Esophagus (tissue), 2 donors: Measurements from ENCODE around the gene RGS7BP. TPM values are rescaled to one million over a fixed set of nuclear protein-coding genes. Genes with fewer than 3 reads are reported as not detected.

Experiments
- H3K27ac ChIP-seq, 2 donors: one replicate each; pipeline ENCODE4 v1.5.1; 2013; ENCODE audit warnings: low read depth in 2 of 2, mild to moderate bottlenecking in 2 of 2, inconsistent platforms in 1 of 2, low read length in 1 of 2, moderate library complexity in 1 of 2
- H3K27me3 ChIP-seq, 2 donors: one replicate each; pipeline ENCODE4 v1.6.1; 2013; ENCODE audit warnings: low read length in 2 of 2, control low read depth in 1 of 2, mild to moderate bottlenecking in 1 of 2; ENCODE audit not compliant: insufficient read depth in 2 of 2, control insufficient read depth in 1 of 2
- H3K36me3 ChIP-seq, 2 donors: one replicate each; pipeline ENCODE4 v1.6.1; 2013; ENCODE audit warnings: low read length in 1 of 2; ENCODE audit not compliant: control insufficient read depth in 2 of 2, insufficient read depth in 2 of 2
- H3K4me1 ChIP-seq, 2 donors: one replicate each; pipeline ENCODE4 v1.6.1; 2013; ENCODE audit warnings: low read length in 1 of 2; ENCODE audit not compliant: control insufficient read depth in 2 of 2, insufficient read depth in 2 of 2
- H3K4me3 ChIP-seq, 2 donors: one replicate each; pipeline ENCODE4 v1.5.1; 2013; ENCODE audit warnings: low read length in 2 of 2, mild to moderate bottlenecking in 2 of 2, low read depth in 1 of 2, moderate library complexity in 1 of 2
- H3K9me3 ChIP-seq, 2 donors: one replicate each; pipeline ENCODE4 v1.6.1; 2013; ENCODE audit warnings: mild to moderate bottlenecking in 2 of 2, low read depth in 1 of 2, low read length in 1 of 2, moderate library complexity in 1 of 2; ENCODE audit not compliant: control insufficient read depth in 2 of 2, insufficient read depth in 1 of 2
- WGBS, 2 donors: extraction: QIAGEN DNeasy Blood & Tissue Kit; methylation state at CpG; one replicate each; pipeline ENCODE4 v1.1.7; 2013; 5-methylcytosine and 5-hydroxymethylcytosine counted together
- polyA plus RNA-seq, 2 donors: library from polyadenylated mRNA; stranded (reverse); fragments of 200-250 nt; gene quantifications; one replicate each; pipeline ENCODE4 v1.2.3, GENCODE V29; 2013
- donor health status: healthy with polysubstance abuse.
- donor health status: Bipolar disorder and iron deficiency.

RGS7BP gene
- under 1 TPM; 0.02 to 0.12 TPM for polyA plus RNA-seq

DNA sequence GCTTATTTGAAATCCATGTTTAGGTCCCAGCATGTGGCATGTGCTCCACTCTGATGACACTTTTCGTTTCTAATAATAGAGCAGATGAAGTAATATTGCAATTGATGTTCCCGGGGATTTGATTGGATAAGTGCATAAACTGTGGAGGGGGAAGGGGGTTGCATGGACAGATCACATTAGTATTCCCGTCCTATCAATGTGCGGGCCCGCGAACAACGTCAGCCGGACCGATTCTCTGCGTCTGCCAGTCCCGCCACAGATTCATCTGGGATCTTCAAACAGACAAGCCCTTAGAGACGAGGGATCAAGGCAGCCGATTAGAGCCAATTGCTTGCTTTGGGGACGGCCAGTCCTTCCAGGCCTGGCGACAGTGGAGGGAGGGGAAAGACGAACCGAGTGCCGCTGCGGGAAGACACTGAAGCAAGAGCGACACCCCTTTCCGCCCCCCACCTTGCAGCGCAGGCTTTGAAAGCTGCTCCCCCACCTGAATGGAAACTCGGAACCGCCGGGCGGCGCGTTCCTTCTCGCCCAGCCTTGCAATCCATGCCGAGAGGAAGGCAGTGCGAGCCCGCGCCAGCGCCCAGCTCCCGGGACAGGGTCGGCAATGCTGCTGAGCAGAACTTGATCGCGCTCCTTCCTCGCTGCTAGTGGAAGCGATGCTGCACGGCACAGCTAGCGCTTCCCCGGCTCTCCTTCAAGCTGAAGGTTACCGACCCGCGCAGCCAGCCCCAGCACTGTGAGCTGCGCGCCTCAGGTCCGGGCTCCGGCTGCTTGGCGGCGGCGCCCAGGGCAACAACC, at the start of gene RGS7BP:
RGS7BP (plus strand) TSS at position 247 of the 798 bp plus-strand sequence. CDS start 610 bp downstream, outside the sequence.
- H3K4me3 ChIP-seq: peak within 1 kb of the TSS; percentile 49 to 56

DNA sequence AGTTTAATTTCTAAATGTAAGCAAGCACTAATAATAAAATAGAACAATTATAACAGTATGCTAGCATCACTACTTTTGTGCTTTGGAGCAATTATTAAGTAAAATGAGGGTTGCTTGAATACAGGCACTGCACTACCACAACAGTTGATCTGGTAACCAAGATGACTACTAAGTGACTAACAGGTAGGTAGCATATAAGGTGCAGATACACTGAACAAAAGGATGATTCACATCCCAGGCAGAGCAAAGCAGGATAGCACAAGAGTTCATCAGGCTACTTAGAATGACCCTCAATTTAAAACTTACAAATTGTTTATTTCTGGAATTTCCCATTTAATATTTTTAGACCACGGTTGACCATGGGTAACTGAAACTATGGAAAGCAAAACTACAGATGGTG, 48.0 kb upstream of the RGS7BP start:
- 63 to 74% methylated on average over 1 of the region's 1 CpG for WGBS, 2 donors
- H3K27me3 ChIP-seq: no peaks in the 10 kb centered on the region
- no peaks in the 10 kb centered on the region for H3K4me1 ChIP-seq
- no peaks in the 10 kb centered on the region for H3K9me3 ChIP-seq
- no peak overlapping the region for H3K4me3 ChIP-seq
- no peaks in the 10 kb centered on the region for H3K36me3 ChIP-seq
- no peak overlapping the region for H3K27ac ChIP-seq

More for the DNA sequence above, at the start of gene RGS7BP:
- Histone ChIP-seq H3K27me3 (peaks cover 0 to 4% of the 10 kb centered on the region in 2 donors), H3K4me1 (peaks cover 3 to 10% of the 10 kb centered on the region in 2 donors), H3K36me3 (no peaks in the 10 kb centered on the region), H3K9me3 (no peaks in the 10 kb centered on the region), H3K27ac (peak within 1 kb of the TSS; percentile 43 to 45)
- 2 to 3% methylated on average over 48 to 53 of the region's 53 CpGs for WGBS, 2 donors

DNA sequence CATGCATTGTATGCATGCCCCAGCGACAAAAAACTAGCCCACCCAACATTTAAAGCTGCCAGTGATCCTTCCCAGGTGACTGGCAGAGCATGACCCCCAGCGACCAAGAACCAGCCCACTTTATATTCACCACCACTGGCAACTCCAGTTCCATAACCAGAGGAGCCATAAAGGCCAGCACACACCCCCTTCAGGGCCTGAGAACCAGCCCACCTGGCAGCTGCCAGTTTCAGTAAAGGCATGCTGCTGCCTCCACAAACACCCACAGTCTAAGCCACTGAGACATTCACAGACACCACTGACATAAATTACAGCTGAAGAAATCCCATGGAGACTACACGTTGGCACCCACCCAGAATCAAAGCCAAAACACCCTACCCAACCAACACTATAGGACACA, 46.9 kb upstream of the RGS7BP start:
- no peaks in the 10 kb centered on the region for H3K36me3 ChIP-seq
- no peaks in the 10 kb centered on the region for H3K4me1 ChIP-seq
- H3K4me3 ChIP-seq: no peak overlapping the region
- no peaks in the 10 kb centered on the region for H3K9me3 ChIP-seq
- 68 to 70% methylated on average over 3 of the region's 3 CpGs for whole genome bisulfite sequencing, 2 donors
- H3K27ac ChIP-seq: no peak overlapping the region
- H3K27me3 ChIP-seq: no peaks in the 10 kb centered on the region

DNA sequence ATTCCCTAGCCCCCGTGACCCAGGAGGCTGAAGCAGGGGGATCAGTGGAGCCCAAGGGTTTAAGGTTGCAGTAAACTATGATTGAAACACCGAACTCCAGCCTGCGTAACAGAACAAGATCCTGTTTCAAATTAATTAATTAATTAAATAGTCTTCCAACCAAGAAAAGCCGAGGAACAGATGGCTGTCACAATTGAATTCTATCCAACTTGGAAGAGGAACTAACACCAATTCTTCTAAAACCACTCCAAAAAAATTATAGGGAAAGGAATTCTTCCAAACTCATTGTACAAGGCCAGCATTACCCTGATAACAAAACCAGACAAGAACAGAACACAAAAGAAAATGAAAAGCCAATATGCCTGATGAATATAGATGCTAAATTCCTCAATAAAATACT, 43.4 kb upstream of the RGS7BP start:
- 65 to 74% methylated on average over 4 of the region's 4 CpGs for WGBS, 2 donors
- Histone ChIP-seq H3K27me3 (no peaks in the 10 kb centered on the region), H3K4me3 (no peak overlapping the region), H3K36me3 (no peaks in the 10 kb centered on the region), H3K27ac (no peak overlapping the region), H3K9me3 (no peaks in the 10 kb centered on the region), H3K4me1 (no peaks in the 10 kb centered on the region)

DNA sequence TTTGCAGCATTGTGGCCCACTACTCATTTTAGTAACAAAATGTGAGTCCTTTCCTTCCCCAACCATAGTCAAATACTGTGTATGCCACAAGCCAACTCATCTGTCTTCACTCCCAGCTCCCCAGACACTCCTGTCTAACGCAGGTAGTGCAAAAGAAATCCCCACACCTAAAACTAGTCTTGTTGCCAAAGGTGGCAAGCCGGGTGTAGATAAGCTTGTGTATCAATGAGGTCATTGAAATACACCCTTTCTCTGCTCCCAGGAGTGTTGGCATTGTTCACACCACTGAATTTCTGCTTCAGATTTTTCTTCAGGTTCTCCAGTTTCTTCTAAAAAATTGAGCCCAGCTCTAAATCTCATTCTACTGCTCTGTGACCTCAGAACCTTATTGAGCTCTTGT, 19.7 kb upstream of the RGS7BP start:
- WGBS, 2 donors: 33 to 43% methylated on average over 2 of the region's 2 CpGs
- Histone ChIP-seq H3K27ac (no peak overlapping the region), H3K9me3 (peaks cover 0 to 6% of the 10 kb centered on the region in 2 donors), H3K36me3 (no peaks in the 10 kb centered on the region), H3K4me1 (no peaks in the 10 kb centered on the region), H3K4me3 (no peak overlapping the region), H3K27me3 (no peaks in the 10 kb centered on the region)

DNA sequence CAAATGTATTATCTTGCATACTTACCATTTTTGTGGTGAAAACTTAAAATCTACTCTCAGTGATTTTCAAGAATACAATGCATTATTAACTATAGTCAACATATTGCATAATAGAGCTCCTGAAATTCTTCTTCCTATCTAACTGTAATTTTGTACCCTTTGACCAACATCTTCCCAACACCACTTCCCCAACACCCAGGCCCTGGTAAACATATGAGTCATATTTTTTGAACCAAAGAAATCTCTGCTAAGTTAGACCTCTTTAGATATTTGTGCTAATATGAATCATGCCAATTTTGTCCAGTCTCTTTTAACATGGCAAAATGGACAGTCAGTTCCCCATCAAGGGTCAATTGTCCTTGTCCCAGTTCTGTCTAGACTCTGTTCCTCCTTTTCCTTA, 18.5 kb upstream of the RGS7BP start:
- Histone ChIP-seq H3K36me3 (no peaks in the 10 kb centered on the region), H3K27ac (no peak overlapping the region), H3K27me3 (no peaks in the 10 kb centered on the region), H3K4me3 (no peak overlapping the region), H3K4me1 (no peaks in the 10 kb centered on the region), H3K9me3 (peaks cover 0 to 6% of the 10 kb centered on the region in 2 donors)

DNA sequence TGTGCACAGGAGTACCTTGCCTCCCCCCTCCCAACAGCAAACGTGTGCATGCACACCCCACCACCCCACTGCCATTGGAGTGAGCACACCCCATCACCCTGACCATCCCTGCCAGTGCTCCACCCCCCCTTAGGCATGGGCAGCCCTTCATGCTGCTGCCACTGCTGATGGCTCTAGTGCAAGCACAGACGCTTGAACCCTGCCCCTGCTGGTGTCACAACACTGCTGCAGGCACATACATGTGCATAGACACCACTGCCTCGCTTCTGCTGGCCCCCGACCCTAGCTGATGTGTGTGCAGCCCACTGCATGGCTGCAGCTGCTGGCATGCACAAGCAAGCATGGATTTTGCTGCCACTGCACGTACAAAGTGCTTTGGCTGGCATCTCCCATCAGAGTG, 16.0 kb upstream of the RGS7BP start:
- WGBS, 2 donors: 44 to 49% methylated on average over 5 of the region's 5 CpGs
- Histone ChIP-seq H3K4me3 (no peak overlapping the region), H3K27ac (no peak overlapping the region)

DNA sequence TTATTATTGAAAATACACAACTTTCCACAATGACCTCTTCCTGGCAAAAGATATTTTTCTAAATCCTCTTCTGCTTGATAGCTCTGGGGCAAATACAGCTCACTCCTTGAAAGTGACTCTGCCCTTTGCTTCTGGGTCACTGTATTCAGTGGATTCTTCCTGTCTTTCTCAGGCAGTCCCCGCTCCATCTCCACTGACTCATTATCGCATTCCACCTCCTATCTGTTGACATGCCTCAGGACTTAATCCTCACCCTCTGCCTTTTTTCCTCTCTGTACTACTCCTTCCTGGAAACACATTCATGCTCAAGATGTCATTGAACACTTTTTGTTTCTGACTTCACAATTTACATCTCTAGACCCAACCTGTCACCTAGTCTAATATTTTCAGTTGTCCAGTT, 8.4 kb upstream of the RGS7BP start:
- H3K36me3 ChIP-seq: no peaks in the 10 kb centered on the region
- no peak overlapping the region for H3K27ac ChIP-seq
- H3K27me3 ChIP-seq: no peaks in the 10 kb centered on the region
- no peaks in the 10 kb centered on the region for H3K9me3 ChIP-seq
- no peaks in the 10 kb centered on the region for H3K4me1 ChIP-seq
- H3K4me3 ChIP-seq: no peak overlapping the region
- 33 to 54% methylated on average over 2 of the region's 2 CpGs for WGBS, 2 donors

More for the DNA sequence above, 16.0 kb upstream of the RGS7BP start:
- Histone ChIP-seq H3K4me1 (no peaks in the 10 kb centered on the region), H3K9me3 (peaks cover 0 to 4% of the 10 kb centered on the region in 2 donors), H3K36me3 (no peaks in the 10 kb centered on the region), H3K27me3 (no peaks in the 10 kb centered on the region)

DNA sequence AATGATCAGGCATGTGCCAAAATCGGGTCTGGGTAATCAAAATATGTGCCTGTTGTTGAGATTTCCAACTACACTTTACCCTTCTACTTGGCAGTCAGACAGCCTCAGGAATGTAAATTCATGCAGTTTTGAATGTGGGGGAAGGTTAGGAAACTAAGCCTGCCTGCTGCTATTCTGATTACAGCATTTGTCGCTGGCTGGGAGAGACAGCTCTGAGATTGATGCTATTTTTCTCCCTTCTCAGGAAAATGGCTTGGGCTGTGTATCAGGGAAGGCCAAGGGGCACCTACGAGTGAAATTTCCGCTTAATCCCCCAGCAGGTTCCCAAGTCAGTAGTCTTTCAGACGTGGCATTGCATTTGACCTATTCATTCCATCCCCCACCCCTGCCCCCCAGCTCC, 3.6 kb upstream of the RGS7BP start:
- no peaks in the 10 kb centered on the region for H3K9me3 ChIP-seq
- no peaks in the 10 kb centered on the region for H3K36me3 ChIP-seq
- 33 to 37% methylated on average over 5 of the region's 5 CpGs for WGBS, 2 donors
- H3K27ac ChIP-seq: no peak overlapping the region
- H3K4me3 ChIP-seq: no peak overlapping the region
- peaks cover 0 to 4% of the 10 kb centered on the region in 2 donors for H3K27me3 ChIP-seq
- H3K4me1 ChIP-seq: peaks cover 3 to 10% of the 10 kb centered on the region in 2 donors
